Measurements from ENCODE around the gene C4orf50.

C4orf50 gene

DNA sequence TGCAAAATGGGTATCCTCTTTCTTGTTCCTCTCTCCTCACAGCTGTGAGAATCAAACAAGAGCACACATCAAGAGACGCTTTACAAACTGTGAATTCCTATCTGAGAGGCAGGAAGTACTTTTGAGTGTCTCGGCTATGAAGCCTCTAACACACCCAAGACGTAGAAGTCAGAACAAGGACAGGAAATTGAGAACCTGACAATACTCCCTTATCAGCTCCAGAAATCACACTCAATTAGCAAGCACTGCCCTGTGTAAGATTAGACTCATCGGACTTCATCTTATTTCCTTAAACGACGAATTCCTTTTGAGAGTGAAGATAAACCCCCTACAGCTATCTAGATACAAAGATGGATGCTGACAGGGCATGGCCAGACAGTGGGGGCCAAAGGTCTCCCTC is 74.7 kb downstream of the C4orf50 start:
- no peak for DNase-seq (ENCODE audit: low read depth)

DNA sequence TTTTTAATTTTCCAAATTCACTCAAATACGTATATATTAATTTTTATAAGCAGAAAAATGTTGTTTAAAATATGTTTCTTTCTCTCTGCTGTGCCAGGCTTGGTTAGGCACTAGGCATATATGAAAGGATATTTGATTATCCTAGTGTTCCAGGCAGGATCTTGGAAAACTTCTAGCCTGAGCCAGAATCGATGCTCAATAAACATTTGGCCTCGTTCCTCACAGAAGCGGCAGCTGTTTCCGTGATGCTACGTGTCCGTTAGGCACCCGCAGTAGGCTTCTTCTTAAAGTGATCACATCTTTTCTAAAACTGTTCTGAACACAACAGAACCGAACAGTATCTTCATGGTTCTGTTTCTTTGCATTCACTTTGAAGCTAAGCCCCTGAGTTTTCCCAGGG is 75.3 kb downstream of the C4orf50 start:
- DNase-seq (ENCODE audit: low read depth): no peak

DNA sequence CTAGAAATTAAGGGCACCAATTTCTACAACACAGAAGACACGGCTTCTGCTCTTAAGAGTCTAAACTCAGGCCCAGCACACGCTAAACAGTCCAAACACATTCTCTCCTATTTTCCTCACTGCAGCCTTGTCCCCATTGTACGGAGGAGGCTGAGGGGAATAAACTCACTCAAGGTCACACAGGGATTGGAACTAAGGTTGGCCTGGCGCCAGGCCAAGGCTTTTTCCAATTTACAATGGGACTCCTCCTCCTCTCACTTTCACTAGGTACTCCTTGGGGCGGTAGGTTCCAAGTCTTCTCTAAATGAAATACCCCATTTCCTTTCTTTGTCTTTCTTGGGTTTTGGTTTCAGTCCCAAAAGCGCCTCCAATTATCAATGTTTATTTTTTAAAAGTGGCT is 76.6 kb downstream of the C4orf50 start:
- no peak for DNase-seq (ENCODE audit: low read depth)

DNA sequence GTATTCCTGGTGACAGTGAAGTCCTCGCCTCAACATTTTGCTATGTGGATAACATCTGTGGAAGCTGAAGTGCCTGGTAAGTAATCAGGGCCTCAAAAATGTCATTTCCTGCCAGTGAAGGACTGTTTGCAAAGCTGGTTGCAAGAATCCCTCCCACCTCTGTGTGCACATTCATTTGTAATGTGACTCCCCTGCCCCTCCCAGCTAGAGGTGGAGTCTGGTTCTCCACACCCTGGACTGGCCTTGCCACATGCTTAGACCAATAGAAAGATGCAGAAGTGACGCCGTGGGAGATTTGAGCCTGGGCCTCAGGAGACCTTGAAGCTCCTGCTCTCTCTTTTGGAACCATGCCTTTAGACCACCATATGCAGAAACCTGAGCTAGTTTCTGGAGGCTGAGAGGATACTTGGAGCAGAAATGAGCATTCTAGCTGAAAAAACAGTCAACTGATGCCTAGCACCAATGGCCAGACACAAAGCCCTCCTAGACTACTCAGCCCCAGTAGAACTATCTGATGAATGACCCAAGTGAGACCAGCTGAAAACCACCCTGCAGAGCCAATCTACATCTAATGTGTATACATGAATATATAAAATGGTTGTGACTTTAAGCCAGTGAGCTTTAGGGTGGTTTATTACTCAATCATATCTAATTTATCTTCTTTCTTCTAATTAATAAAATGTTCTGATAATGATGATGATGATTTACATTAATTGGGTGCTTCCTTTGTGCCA is 77.6 kb downstream of the C4orf50 start:
- no peak for DNase-seq (ENCODE audit: low read depth)

DNA sequence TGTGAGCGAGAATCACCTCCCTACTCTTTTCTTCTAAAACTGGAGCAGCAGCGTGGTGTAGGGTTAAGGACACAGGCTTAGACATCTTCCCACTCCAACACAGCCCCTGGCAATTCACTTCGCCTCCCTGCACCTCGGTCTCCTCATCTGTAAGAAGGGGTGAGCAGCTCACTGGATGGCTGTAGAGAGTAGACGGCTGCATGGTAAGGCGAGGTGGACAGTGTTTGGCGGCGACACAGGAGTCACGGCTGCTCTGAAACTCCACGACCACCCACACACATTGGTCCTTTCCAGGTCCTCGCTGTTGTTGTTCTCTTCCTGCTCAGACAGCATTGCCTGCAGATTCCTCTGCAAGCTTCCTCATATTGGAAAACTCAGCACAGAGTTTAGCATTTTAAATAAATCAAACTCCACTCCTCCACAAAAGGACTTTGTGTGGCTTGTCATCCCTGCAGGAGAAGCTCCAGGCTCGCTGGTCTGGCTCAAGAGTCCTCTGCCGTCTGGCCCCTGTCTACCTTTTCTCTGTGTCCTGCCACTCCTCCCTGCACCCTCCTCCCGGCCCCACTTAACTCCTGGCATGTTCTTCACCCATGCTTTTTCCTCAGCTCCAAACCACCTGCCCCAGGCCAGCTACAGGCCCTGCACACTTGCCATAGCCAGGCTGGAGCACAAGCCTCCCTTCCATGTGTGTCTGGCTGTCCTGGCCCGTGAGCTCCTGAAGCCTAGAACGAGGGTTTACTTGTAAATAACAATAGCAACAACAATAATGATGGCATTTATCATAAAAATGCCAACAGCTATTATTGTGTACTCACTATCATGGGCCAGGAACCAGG is 84.0 kb downstream of the C4orf50 start:
- no peak for DNase-seq (ENCODE audit: low read depth)

DNA sequence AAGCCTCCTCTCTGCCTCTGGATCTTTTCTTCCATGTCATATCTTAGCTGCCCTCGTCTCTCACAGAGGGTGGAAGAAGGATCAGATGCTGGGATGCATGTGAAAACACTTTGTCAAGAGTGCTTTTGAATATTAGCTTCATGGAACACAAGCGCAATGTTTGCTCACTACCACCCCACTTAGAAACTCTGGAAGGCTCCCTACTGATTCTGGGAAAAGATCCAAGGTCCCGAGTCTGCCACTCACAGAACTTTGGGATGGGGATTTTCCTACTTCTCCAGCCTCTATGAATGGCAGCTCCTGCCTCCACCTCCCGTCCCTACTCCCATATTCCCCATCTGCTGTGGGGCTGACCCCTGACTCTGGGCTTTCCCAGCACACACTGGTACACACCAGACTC is 85.1 kb downstream of the C4orf50 start:
- no peak for DNase-seq (ENCODE audit: low read depth)

DNA sequence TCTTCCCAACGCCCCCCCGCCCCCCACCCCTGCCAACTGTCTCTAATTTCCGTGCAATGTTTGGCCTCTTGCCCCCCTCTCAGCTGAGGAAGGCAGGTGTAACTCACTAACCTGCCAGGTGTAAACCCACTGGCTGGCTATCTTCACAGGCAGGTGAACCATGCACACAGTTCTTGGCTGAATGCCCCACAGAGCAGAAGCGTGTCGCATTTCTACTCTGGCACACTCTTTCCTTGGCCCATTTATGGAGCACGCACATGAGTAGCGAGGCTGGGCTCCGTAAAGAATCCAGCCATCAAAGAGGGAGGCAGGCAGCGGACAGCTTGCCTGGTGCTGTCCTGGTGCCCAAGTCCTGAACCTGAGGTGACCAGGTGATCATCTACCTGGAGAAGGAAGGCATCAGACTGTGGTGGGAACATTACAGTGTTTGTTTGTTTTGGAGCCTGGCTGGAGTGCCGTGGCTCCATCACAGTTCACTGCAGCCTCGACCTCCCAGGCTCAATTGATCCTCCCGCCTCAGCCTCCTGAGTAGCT is 86.1 kb downstream of the C4orf50 start:
- DNase-seq (ENCODE audit: low read depth): no peak

DNA sequence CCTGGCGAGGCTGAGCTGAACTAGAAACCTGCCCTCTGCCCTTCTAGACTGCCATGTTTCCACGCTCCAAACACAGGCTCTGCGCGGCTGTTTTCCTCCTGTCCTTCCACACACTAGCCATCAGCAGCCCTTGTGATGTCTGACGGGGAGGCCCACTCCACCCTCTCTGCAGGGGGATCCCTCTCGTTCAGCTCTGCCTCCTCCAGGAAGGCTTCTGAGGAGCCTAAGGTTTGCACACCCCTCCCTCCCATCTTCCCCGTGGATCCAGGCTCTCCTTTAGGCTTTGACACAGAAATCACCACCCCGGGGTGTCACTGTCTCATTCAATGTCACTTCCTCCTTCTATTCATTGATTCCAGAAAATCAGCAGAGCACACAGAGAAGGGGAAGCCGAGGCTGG is 86.7 kb downstream of the C4orf50 start:
- no peak for DNase-seq (ENCODE audit: low read depth)

DNA sequence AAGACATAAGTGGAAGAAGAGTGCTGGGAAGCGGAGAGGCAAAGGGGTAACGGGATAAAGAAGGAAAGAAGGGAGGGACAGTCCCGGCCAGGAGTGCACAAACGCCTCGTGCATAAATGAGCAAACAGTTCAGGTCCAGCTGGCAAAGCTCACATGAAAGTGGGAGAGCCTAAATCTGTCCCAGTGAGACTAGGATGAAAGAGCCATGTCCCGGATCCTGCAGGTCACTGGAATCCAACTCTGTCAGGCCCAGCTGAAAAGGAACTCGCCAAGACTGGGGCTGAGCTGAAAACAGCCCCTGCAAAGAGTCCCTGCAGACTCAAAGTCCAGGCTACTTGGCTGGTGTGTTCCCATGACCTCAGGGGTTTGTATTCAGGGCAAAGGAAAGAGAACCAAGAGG is 87.4 kb downstream of the C4orf50 start:
- DNase-seq (ENCODE audit: low read depth): no peak

DNA sequence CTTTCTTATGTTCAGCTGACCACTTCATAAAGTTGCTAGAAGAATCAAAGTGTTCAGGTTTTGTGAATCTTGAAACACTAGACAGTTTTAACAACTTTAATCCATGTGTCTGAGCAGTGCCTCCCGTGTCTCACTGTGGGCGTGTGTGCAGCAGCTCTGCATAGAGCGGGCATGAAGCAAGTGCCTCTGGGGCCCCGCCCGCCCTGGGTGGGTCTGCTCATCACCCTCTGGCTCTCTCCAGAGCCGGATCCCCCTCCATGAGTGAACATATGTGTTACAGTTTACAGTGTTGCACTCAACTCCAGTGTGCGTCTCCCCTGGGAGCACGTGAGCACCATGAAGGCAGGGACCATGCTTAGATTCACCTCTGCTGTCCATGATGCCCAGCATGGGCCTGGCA is 87.8 kb downstream of the C4orf50 start:
- DNase-seq (ENCODE audit: low read depth): no peak

DNA sequence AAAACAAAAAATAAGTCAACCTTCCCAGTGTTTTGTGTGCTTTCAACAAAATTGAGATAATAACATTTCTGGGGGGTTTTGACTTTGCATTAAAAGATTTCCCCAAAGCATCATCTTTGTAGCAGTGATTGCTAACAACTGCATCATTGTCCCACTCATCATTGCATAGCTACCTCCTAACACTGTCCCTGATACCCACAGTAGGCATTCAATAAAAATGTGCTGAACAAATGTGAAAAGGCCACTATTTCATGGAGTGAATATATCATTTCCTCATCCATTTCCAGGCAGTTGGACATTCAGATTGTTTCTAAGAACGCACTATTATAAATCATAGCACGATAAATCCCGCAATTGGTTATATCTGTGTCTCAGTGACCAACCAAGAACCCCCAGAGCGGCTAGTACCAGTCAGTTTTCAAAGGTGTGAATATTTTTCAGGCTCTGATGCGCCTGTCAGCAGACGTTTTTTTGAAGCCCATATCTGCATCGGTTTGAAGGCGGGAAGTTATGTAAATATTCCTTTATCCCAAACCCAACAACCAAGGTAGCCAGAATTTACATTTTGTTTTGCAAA is 89.3 kb downstream of the C4orf50 start:
- no peak for DNase-seq (ENCODE audit: low read depth)

DNA sequence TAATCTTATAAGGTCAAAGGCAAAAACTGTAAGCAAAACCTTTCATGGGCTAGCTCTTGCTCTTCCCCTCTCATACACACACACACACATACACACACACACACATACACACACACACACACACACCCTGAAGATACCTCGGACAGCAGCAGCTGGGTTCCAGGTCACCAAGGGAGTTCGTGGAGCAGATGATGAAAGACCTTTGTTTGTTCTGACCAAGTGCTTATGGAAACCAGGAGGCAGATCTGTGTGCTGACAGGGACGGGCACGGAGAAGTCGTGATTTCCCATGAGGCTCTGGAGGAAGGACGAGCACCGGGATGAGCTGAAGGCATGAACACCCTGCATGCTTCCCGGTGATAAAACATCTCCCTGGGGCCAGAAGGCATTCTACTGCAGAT is 90.0 kb downstream of the C4orf50 start:
- no peak for DNase-seq (ENCODE audit: low read depth)

DNA sequence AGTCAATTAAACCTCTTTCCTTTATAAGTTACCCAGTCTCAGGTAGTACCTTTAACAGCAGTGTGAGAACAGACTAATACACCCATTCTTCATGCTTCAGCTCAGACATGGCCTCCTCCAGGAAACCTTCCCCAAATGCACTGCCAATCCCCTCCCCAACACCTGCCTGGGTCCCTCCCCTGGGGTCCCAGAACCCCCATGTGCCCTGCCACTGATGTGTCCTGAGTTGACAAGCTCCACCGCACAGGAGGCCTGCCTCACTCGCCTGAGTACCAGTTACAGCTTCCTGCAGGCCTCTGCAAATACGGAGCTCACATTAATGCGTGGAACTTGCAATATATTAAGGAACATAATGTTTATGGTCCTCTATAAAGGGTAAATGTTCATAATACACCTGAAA is 90.5 kb downstream of the C4orf50 start:
- DNase-seq (ENCODE audit: low read depth): no peak

DNA sequence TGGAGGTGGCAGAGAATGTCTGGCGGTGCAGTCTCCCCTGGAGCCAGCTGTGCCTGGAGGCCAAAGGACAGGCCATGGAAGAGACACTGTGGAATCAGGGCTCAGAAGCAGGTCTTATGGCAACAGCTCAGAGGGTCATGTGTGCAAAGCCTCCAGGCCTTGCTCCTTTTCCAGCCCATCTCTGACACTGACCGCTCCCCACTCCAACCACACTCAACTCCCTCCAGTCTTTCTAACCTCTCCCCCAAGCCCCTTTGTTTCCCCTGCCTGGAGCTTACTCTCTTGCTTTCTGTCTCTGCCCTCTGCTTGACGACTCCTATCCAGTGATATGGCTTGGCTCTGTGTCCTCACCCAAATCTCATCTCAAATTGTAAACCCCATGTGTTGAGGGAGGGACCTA is 91.1 kb downstream of the C4orf50 start:
- no peak for DNase-seq (ENCODE audit: low read depth)

DNA sequence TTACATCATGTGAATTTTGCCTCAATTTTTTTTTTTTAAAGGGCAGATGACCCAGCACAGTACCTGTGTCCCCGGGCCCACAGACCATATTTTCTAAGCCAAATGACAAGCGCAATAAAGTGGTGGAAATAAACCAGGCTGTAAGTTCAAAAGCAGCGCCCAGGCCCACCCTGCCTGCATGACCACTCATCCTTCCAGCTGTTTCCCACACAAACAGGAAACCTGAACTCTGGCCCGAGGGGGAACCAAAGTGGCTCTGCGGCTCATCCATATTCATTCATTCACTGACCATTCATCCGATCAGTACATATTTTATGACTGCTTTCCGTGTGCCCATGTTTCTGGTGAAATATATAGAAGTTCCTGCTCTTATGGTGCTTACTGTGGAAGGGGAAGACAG is 91.6 kb downstream of the C4orf50 start:
- no peak for DNase-seq (ENCODE audit: low read depth)

DNA sequence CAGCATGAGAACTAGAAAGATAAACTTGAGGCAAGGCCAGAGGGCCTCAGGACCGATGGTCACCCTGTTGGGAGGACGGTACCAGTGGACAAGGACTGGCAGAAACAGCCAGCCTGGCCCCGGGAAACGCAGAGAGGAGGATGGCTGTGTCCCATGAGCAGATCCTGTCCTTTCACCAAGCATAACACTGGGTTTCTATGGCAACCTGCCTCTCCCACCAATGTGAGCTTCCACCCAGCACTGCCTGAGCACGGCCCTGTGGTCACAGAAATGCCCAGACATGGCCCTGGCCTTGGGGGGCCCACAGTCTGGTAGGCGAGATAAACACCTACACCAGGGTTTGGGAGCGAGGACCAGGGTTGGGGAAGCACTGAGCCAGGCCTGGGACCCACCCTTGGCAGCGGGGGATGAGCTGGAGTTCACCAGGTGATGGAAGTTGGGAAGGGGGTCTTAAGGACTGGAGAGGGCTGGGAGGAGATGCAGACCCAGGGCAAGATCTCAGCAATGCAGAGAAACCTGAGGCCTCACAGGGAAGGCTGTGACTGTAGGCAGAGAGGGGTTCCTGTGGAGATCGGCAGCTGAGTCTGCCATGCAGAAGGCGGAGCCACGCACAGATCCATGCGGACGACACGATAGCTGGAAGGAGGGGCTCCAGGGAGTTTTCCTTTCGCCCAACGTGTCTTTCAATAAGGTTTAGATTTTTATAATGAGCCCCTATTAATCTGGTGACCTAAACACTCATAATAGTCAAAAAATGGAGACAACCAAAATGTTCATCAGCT is 92.6 kb downstream of the C4orf50 start:
- DNase-seq (ENCODE audit: low read depth): no peak

DNA sequence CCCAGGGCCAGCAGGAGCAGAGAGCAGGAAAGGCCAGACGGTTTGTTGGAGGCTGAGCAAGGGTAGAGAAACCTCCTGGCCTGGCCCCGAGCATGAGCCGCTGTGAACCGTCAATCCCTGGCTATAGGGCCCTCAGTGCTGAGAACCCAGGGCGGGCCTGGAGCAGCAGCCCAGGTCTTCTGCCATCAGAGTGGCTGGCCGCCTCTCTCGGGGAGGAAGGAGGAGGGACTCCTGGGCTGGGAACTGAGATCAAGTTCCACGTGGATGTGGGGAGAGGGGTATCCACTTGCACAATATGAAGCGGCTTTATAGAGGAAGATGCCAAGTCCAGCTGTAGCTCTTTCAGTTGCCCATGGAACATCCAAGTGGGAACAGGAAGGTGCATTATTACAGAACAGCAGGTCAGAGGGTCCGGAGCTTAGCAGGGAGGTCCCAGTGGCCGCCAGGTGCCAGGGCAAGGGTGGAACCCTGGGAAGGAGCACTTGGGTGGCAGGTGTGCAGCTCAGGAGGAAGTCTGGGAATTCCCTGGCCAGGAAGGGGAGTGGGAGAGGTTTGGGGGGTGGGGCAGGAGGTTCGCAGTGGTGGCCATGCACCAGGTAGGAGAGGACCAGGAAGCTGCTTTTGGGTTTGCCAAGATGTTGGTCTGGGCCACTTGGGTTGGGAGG is 93.6 kb downstream of the C4orf50 start:
- DNase-seq (ENCODE audit: low read depth): no peak

DNA sequence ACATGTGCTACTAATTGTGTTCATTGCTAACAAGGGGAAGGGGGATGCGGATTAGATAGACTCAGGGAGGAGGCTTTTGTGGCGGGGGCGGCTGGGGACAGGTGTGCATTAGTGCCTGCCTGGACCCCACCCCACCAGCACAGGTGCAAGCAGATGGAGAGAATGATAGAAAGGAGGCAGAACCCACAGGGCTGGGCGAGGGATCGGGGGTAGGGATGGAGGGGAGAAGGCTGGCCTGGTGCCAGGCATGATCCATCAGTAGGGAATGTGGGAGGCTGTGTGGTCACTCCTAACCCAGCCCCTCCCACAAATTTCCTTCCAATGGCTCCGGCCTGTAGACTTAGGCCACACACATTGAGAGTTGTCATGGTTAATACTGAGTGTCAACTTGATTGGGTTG is 94.9 kb downstream of the C4orf50 start:
- DNase-seq (ENCODE audit: low read depth): no peak

DNA sequence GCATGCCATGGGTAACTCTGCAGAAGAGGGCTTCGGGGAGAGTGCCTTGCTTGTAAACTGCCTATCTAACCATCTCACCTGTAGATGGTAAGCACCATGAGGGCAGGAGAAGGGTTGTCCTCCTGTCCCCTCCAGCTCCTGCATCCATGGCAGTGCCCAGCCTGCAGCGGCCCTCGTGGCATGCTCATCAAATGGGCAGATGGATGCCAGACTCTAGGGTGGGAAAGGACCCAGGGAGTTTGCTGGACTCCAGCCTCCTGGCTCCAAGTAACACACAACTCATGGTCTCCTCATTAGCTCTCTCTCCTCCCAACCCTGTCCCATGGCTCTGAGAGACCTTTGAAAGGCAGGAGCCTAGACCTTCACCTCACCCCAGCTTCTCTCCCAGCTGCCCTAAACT is 95.7 kb downstream of the C4orf50 start:
- DNase-seq (ENCODE audit: low read depth): no peak

DNA sequence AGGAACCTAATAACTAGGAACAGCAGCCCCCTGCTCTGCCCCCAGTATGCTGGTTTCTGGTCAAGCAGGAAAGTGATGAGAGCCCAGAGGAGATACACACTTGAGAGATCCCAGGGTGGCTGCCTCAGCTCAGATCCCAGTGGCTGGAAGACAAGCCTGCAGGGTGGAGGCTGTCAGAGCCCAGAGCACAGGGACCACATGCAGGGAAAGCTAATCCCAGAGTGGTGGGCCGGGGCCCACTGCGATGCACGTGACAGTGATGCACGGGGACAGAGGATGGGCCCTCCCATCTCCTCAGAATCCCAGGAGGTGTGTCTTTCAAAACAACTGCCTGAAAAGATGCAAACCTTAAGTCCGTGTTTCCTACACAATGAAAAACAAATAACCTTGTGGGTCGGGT is 96.2 kb downstream of the C4orf50 start:
- no peak for DNase-seq (ENCODE audit: low read depth)

DNA sequence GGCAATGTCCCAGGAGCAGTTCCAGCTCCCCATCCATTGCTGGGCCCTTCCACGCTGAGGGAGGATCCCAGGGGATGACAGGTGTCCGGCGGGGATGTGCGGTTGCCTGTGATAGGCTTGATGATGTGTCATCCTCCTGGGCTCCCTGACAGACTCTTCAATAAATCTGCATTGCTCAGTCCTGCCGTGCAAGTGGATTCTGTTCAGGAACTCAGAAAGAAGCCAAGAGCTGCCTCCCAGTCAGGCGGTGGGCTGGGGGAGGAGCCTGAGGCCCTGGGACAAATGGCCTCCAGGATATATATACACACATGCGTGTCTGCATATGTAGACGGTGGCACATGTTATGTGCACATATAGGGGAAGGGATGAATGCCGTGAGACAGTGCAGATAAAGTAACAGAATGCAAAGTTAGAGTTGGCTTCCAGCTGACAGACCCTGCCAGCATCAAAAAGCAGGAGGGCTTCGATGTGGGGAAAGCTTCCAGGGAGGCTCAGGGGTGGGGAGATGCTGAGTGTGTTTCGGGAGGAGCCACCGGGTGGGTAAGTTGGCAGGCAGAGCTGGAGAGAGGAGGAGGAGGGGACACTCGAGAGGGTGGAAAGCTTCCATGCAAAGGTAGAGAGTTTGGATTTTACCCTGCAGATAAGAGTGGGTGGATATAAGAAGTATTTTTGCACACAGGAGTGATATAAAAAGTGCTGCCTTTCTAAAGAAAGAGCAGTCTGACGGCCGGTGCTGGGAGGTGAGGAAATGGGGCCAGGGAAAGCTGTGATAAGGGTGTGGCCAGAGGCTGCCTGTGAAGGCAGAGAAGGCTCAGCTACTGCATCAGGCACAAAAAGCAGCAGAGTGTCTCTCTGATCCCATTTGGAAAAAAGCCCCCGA is 96.9 kb downstream of the C4orf50 start:
- no peak for DNase-seq (ENCODE audit: low read depth)

All from stimulated activated CD8-positive, alpha-beta memory T cell treated with anti-CD3 and anti-CD28 coated beads, Interleukin-15, amount 100 ng/mL, for 1 hour (primary cell).